GM12878 (cell line): Measurements from ENCODE around the gene MBD6. TPM values are rescaled to one million over a fixed set of nuclear protein-coding genes. Genes with fewer than 3 reads are reported as not detected.

Experiments used
- ATAC-seq: fragments of 200-7000 bp; cut with Tn5 transposase; 3 replicates; pipeline ENCODE4 v1.9.1; 2020; ENCODE audit warnings: mild to moderate bottlenecking, moderate library complexity
- BruUV-seq: library from RNA; stranded (reverse); fragments of 400-500 nt; replicated peaks from 2 replicates; lab custom pipeline; 2021; lab: Mats Ljungman, UMichigan
- CTCF ChIA-PET: fragments of 300-600 bp; sonication (Branson Sonifier 250); formaldehyde crosslinking; extraction: SDS; loops from one replicate; lab custom pipeline; 2021; ENCODE audit warnings: inconsistent platforms; lab: Yijun Ruan, JAX
- POLR2A ChIA-PET: fragments of 350-600 bp; formaldehyde crosslinking; extraction: SDS; loops from one replicate; lab custom pipeline; 2021; ENCODE audit warnings: inconsistent platforms; lab: Charles Lee
- RAD21 ChIA-PET: fragments of 300-600 bp; sonication (Branson Sonifier 250); formaldehyde crosslinking; loops from one replicate; lab custom pipeline; 2023; ENCODE audit warnings: antibody characterized with exemption; ENCODE audit not compliant: unreplicated experiment; lab: Charles Lee
- SMC1A ChIA-PET: fragments of 300-600 bp; sonication (Branson Sonifier 250); formaldehyde crosslinking; loops from one replicate; lab custom pipeline; 2023; ENCODE audit not compliant: unreplicated experiment, uncharacterized antibody; lab: Charles Lee
- DNase-seq: peaks from one replicate; pipeline ENCODE4 v3.0.0-alpha.2; 2011; ENCODE audit warnings: low read depth, low spot score
- FAIRE-seq: peaks from 3 replicates; lab custom pipeline; 2011; peaks lifted over from hg19 to GRCh38; lab: Jason Lieb, UNC
- H2AFZ ChIP-seq: 2 replicates; pipeline ENCODE4 v1.6.0; 2011; ENCODE audit warnings: low read depth, low read length, control low read depth; ENCODE audit not compliant: control insufficient read depth
- H3K27ac ChIP-seq: 2 replicates; pipeline ENCODE4 v1.5.1; 2011; ENCODE audit warnings: control low read depth; ENCODE audit not compliant: control insufficient read depth, insufficient read depth
- H3K27me3 ChIP-seq, 2 experiments: replicated peaks in 1 of 2; 2 replicates each; pipeline versions ENCODE4 v1.6.0 to v1.6.1; 2011; ENCODE audit warnings: low read length in 1 of 2; ENCODE audit not compliant: control insufficient read depth in 2 of 2, insufficient read depth in 2 of 2
- H3K36me3 ChIP-seq, 2 experiments: 2 replicates each; pipeline ENCODE4 v1.5.1; 2011; ENCODE audit warnings: low read length in 1 of 2; ENCODE audit not compliant: control insufficient read depth in 2 of 2, insufficient read depth in 2 of 2
- H3K4me1 ChIP-seq: 2 replicates; pipeline ENCODE4 v1.6.1; 2011; ENCODE audit warnings: mild to moderate bottlenecking, low read length, moderate library complexity, mixed read lengths; ENCODE audit not compliant: control insufficient read depth, insufficient read depth
- H3K4me2 ChIP-seq: 2 replicates; pipeline ENCODE4 v1.6.0; 2011; ENCODE audit warnings: control low read depth; ENCODE audit not compliant: control insufficient read depth, insufficient read depth
- H3K4me3 ChIP-seq: fragments of 200-600 bp; sonication (generic); 2 replicates; pipeline ENCODE4 v1.5.1; 2016
- H3K79me2 ChIP-seq: 2 replicates; pipeline ENCODE4 v1.6.0; 2011; ENCODE audit warnings: low read length; ENCODE audit not compliant: control insufficient read depth, insufficient read depth
- H3K9ac ChIP-seq: 2 replicates; pipeline ENCODE4 v1.8.0; 2011; ENCODE audit warnings: low read length, control low read depth, mixed read lengths; ENCODE audit not compliant: control insufficient read depth, insufficient read depth
- H3K9me3 ChIP-seq: replicated peaks from 3 replicates; pipeline ENCODE4 v1.5.1; 2011; ENCODE audit warnings: mild to moderate bottlenecking, low read length; ENCODE audit not compliant: control insufficient read depth, insufficient read depth
- H4K20me1 ChIP-seq: 2 replicates; pipeline ENCODE4 v1.6.0; 2011; ENCODE audit not compliant: control insufficient read depth, insufficient read depth
- ATF7 ChIP-seq: fragments of 450-650 bp; IDR thresholded peaks from 2 replicates; pipeline ENCODE4 v1.6.1; 2016; ENCODE audit warnings: low read depth, mild to moderate bottlenecking
- FOXK2 ChIP-seq: fragments of 450-650 bp; IDR thresholded peaks from 2 replicates; pipeline ENCODE4 v1.6.1; 2017; ENCODE audit warnings: mild to moderate bottlenecking, moderate library complexity
- KAT2A ChIP-seq: conservative IDR thresholded peaks from 2 replicates; pipeline ENCODE4 v1.6.1; 2011; ENCODE audit warnings: low read depth, low read length; ENCODE audit not compliant: control insufficient read depth
- NBN ChIP-seq: fragments of 450-650 bp; IDR thresholded peaks from 2 replicates; pipeline ENCODE4 v1.6.1; 2016
- NR2C2 ChIP-seq: IDR thresholded peaks from 2 replicates; pipeline ENCODE4 v1.6.1; 2011; ENCODE audit warnings: borderline replicate concordance, low read depth; ENCODE audit not compliant: control insufficient read depth, insufficient read length
- POLR2A ChIP-seq: IDR thresholded peaks from 2 replicates; pipeline ENCODE4 v1.6.1; 2011; ENCODE audit warnings: low read depth, mild to moderate bottlenecking, low read length
- PRDM15 ChIP-seq: fragments of 450-650 bp; formaldehyde crosslinking; IDR thresholded peaks from 2 replicates; pipeline ENCODE4 v1.4.0; 2020; ENCODE audit warnings: mild to moderate bottlenecking, moderate library complexity
- WGBS: methylation state at CpG from one replicate; pipeline ENCODE4 v1.1.6; 2016; ENCODE audit warnings: low lambda C conversion rate; ENCODE audit not compliant: insufficient replicate concordance, insufficient coverage; ENCODE audit errors: missing lambda C conversion rate; 5-methylcytosine and 5-hydroxymethylcytosine counted together
- in situ Hi-C: fragments of 300-500 bp; cut with MboI; formaldehyde crosslinking; loops from 9 replicates; pipeline ENCODE4 v1.14.3; 2018; ENCODE audit warnings: mixed read lengths
- intact Hi-C: fragments of 100-400 bp; cut with micrococcal nuclease; formaldehyde crosslinking; loops from one replicate; pipeline ENCODE4 v1.14.2; 2022; ENCODE audit not compliant: unreplicated experiment
- polyA plus RNA-seq, 11 experiments: library from polyadenylated mRNA; depleted of rRNA in 4 of 11; unstranded in 6 of 11; stranded (reverse) in 5 of 11; fragments of >200 nt; fragmentation: Nextera tagmentation in 4 of 11; fragmentation: Illumina TruSeq in 1 of 11; extraction: Ambion mirVana in 4 of 11; extraction: Trizol in 1 of 11; gene quantifications; 1 replicate in 1 of 11; 2 replicates in 10 of 11; pipeline versions ENCODE4 v1.2.1 to v1.2.3, GENCODE V29; 2011 to 2016; ENCODE audit warnings: inconsistent platforms in 2 of 11, missing spikeins in 2 of 11, low read depth in 1 of 11
- total RNA-seq, 4 experiments: library from RNA; depleted of rRNA in 3 of 4; stranded (reverse); fragments of >200 nt in 3 of 4; fragmentation: Illumina TruSeq in 1 of 4; extraction: Trizol in 1 of 4; gene quantifications; 2 replicates each; pipeline versions ENCODE4 v1.2.1 to v1.2.3, GENCODE V29; 2013 to 2021

Gene MBD6
- total and polyA plus RNA-seq, 10 of the 15 experiments (the other 5 are each of a cell fraction or from before 2014, with no cell fraction given): 1.5 to 52.7 (median 6.8) TPM

- DNase-seq (no peak), ATAC-seq (no peak), FAIRE-seq (no peak)
- TF ChIP-seq FOXK2 (no peak), PRDM15 (no peak), NR2C2 (no peak), POLR2A (peak; percentile 66; the same call in 1 of the 2 replicates), ATF7 (no peak), KAT2A (no peak), NBN (no peak)
- H3K4me2 ChIP-seq: no peak overlapping the region
- peaks cover 35 to 49% of the 10 kb centered on the region in 2 experiments for H3K36me3 ChIP-seq
- no TSS peak for BruUV-seq
- peaks cover 22% of the 10 kb centered on the region for H3K79me2 ChIP-seq
- no peaks in the 10 kb centered on the region for H3K9me3 ChIP-seq
- WGBS: 95% methylated on average over 9 of the region's 9 CpGs
- no peak overlapping the region for H2AFZ ChIP-seq
- ChIA-PET CTCF (interaction anchor here (1.3 to 1.5 kb wide), 3 partner anchors 10 to 38 kb away, joined by 3 to 4 read pairs (median 3); no protein-coding TSS in a partner anchor), POLR2A (interaction anchor here (0.9 kb wide), 1 partner anchor 9 kb away, joined by 3 read pairs; no protein-coding TSS in a partner anchor), RAD21 (no interaction called here), SMC1A (interaction anchor here (2.2 kb wide), 1 partner anchor 18 kb away, joined by 6 read pairs; no protein-coding TSS in a partner anchor)
- intact Hi-C loops: no loop called here
- in situ Hi-C loops: no loop called here
- H3K4me1 ChIP-seq: no peaks in the 10 kb centered on the region; the same call in 1 of the 2 replicates
- no peaks in the 10 kb centered on the region for H3K27me3 ChIP-seq
- H3K9ac ChIP-seq: no peak overlapping the region
- peaks cover 4% of the 10 kb centered on the region; the same call in 1 of the 2 replicates for H4K20me1 ChIP-seq
- H3K27ac ChIP-seq: no peak overlapping the region
- no peak overlapping the region for H3K4me3 ChIP-seq
Measured at GRCh38 chr12:57514720-57515407, 7.8 kb upstream of the MBD6 start.
